ENCODE data around the gene CPXM2. TPM values are rescaled to one million over a fixed set of nuclear protein-coding genes. Genes with fewer than 3 reads are reported as not detected.

CPXM2 gene
- total and polyA plus RNA-seq, 9 of the 15 experiments (the other 6 are each of a cell fraction or from before 2014, with no cell fraction given), result not detected

DNA sequence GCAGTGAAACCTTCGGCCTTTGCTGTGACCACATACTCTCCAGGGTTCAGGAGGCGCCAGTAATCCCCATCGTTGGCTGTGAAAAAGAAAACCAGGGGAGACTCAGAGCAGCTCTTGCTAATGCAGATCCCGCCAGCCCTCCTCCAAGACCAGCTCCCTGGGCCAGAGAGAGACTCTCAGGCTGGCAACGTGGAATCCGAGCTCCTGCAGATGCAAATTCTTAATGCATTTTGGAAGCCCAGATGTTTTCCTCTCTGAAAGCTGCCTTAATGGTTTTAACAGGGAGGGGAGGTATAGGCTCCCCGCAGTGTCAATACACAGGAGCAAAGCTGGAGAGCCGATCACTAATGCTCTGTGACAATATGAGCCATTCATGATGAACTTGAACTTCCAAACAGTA is 144.7 kb downstream of the CPXM2 start:
- no peak overlapping the region for H3K9ac ChIP-seq (ENCODE audit: insufficient read depth in 1 of 2, low read depth in 2 of 2, low read length in 2 of 2)
- in situ Hi-C loops (cut with MboI), result no loop called here
- peaks cover 0 to 8% of the 10 kb centered on the region in 2 experiments; a peak in 1 of 5 replicates for H3K27me3 ChIP-seq (ENCODE audit: control insufficient read depth in 2 of 2, insufficient read depth in 2 of 2, low read length in 2 of 2)
- no peak for ATAC-seq
- H3K27ac ChIP-seq (ENCODE audit: extremely low read depth, low read depth, low read length), result no peak overlapping the region
- H3K4me2 ChIP-seq (ENCODE audit: insufficient read depth, low read length), result no peak overlapping the region
- no peak overlapping the region for H2AFZ ChIP-seq (ENCODE audit: low read depth, low read length)
- no peak for FAIRE-seq
- no peaks in the 10 kb centered on the region for H4K20me1 ChIP-seq (replicated peaks; ENCODE audit: control insufficient read depth, insufficient read depth, low read length)
- ChIA-PET POLR2A (interaction anchor here (1.1 kb wide), 1 partner anchor 69 kb away, joined by 3 read pairs; no protein-coding TSS in a partner anchor), CTCF (ENCODE audit: low intra/inter-chr PET ratio) (no interaction called here)
- H3K9me3 ChIP-seq (replicated peaks; ENCODE audit: control insufficient read depth, insufficient read depth, low read depth, low read length), result no peaks in the 10 kb centered on the region
- DNase-seq (ENCODE audit: extremely low read depth in 1 of 4, low spot score in 3 of 4), result no peak
- no peak overlapping the region for H3K4me3 ChIP-seq
- 4% methylated on average over 7 of the region's 8 CpGs for WGBS (ENCODE audit: insufficient coverage, low coverage, missing lambda C conversion rate)
- H3K4me1 ChIP-seq (replicated peaks in 1 of 2; ENCODE audit: control insufficient read depth in 2 of 2, insufficient read depth in 2 of 2, low read length in 2 of 2), result no peaks in the 10 kb centered on the region
- H3K36me3 ChIP-seq (ENCODE audit: control insufficient read depth, insufficient read depth, low read length), result no peaks in the 10 kb centered on the region
- no TSS peak for BruUV-seq (replicated peaks)
- intact Hi-C loops (cut with micrococcal nuclease), result no loop called here
- H3K79me2 ChIP-seq (ENCODE audit: control insufficient read depth, insufficient read depth, low read length), result no peaks in the 10 kb centered on the region
- no peaks in the 10 kb centered on the region for H3K9me1 ChIP-seq (ENCODE audit: control insufficient read depth, insufficient read depth, low read length)
- TF ChIP-seq ZNF12 (CRISPR knock-in tag; IDR thresholded peaks at IDR 0.05), result no peak
- TF ChIP-seq MIER1 (IDR thresholded peaks at IDR 0.05; ENCODE audit: low read depth), result no peak
- TF ChIP-seq ZNF311 (CRISPR knock-in tag; IDR thresholded peaks at IDR 0.05), result no peak
- TF ChIP-seq BRF1 (IDR thresholded peaks at IDR 0.05; ENCODE audit: borderline replicate concordance, extremely low read depth, insufficient read length), result no peak
- TF ChIP-seq MTA2 (IDR thresholded peaks at IDR 0.05; ENCODE audit: low read depth), result no peak
- no peak for TF ChIP-seq TEAD2 (tag; IDR thresholded peaks at IDR 0.05)
- no peak for TF ChIP-seq RBFOX2 (IDR thresholded peaks at IDR 0.05; ENCODE audit: low read depth, low read length)
- no peak for TF ChIP-seq HCFC1 (IDR thresholded peaks at IDR 0.05; ENCODE audit: low read depth, low read length)
- TF ChIP-seq, protein P1, sequence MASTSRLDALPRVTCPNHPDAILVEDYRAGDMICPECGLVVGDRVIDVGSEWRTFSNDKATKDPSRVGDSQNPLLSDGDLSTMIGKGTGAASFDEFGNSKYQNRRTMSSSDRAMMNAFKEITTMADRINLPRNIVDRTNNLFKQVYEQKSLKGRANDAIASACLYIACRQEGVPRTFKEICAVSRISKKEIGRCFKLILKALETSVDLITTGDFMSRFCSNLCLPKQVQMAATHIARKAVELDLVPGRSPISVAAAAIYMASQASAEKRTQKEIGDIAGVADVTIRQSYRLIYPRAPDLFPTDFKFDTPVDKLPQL (IDR thresholded peaks at IDR 0.05; ENCODE audit: extremely low read depth, insufficient read length), result no peak
- TF ChIP-seq, protein P2, sequence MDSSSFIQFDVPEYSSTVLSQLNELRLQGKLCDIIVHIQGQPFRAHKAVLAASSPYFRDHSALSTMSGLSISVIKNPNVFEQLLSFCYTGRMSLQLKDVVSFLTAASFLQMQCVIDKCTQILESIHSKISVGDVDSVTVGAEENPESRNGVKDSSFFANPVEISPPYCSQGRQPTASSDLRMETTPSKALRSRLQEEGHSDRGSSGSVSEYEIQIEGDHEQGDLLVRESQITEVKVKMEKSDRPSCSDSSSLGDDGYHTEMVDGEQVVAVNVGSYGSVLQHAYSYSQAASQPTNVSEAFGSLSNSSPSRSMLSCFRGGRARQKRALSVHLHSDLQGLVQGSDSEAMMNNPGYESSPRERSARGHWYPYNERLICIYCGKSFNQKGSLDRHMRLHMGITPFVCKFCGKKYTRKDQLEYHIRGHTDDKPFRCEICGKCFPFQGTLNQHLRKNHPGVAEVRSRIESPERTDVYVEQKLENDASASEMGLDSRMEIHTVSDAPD (CRISPR knock-in tag; IDR thresholded peaks at IDR 0.05), result no peak
- no peak for TF ChIP-seq PTBP1 (IDR thresholded peaks at IDR 0.05; ENCODE audit: low read depth, low read length)
- TF ChIP-seq MYBL2 (IDR thresholded peaks at IDR 0.05; ENCODE audit: low read depth), result no peak
- TF ChIP-seq MYBL2 (CRISPR knock-in tag; IDR thresholded peaks at IDR 0.05; ENCODE audit: borderline replicate concordance), result no peak
- no peak for TF ChIP-seq STAG1 (CRISPR knock-in tag; IDR thresholded peaks at IDR 0.05; ENCODE audit: borderline replicate concordance)
- TF ChIP-seq SMAD4 (CRISPR knock-in tag; conservative IDR thresholded peaks at IDR 0.05), result no peak
- no peak for TF ChIP-seq ZNF384 (IDR thresholded peaks at IDR 0.05; ENCODE audit: low read depth, low read length)
- TF ChIP-seq ELF4 (CRISPR knock-in tag; IDR thresholded peaks at IDR 0.05), result no peak
- TF ChIP-seq, protein P3, sequence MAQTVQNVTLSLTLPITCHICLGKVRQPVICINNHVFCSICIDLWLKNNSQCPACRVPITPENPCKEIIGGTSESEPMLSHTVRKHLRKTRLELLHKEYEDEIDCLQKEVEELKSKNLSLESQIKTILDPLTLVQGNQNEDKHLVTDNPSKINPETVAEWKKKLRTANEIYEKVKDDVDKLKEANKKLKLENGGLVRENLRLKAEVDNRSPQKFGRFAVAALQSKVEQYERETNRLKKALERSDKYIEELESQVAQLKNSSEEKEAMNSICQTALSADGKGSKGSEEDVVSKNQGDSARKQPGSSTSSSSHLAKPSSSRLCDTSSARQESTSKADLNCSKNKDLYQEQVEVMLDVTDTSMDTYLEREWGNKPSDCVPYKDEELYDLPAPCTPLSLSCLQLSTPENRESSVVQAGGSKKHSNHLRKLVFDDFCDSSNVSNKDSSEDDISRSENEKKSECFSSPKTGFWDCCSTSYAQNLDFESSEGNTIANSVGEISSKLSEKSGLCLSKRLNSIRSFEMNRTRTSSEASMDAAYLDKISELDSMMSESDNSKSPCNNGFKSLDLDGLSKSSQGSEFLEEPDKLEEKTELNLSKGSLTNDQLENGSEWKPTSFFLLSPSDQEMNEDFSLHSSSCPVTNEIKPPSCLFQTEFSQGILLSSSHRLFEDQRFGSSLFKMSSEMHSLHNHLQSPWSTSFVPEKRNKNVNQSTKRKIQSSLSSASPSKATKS (CRISPR knock-in tag; IDR thresholded peaks at IDR 0.05), result no peak
- no peak for TF ChIP-seq ADNP (tag; IDR thresholded peaks at IDR 0.05)
- TF ChIP-seq, protein P4, sequence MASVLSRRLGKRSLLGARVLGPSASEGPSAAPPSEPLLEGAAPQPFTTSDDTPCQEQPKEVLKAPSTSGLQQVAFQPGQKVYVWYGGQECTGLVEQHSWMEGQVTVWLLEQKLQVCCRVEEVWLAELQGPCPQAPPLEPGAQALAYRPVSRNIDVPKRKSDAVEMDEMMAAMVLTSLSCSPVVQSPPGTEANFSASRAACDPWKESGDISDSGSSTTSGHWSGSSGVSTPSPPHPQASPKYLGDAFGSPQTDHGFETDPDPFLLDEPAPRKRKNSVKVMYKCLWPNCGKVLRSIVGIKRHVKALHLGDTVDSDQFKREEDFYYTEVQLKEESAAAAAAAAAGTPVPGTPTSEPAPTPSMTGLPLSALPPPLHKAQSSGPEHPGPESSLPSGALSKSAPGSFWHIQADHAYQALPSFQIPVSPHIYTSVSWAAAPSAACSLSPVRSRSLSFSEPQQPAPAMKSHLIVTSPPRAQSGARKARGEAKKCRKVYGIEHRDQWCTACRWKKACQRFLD (CRISPR knock-in tag; IDR thresholded peaks at IDR 0.05), result no peak

Measured in K562 (cell line).